ENCODE data around the gene REXO4.

- TF ChIP-seq, protein P1, sequence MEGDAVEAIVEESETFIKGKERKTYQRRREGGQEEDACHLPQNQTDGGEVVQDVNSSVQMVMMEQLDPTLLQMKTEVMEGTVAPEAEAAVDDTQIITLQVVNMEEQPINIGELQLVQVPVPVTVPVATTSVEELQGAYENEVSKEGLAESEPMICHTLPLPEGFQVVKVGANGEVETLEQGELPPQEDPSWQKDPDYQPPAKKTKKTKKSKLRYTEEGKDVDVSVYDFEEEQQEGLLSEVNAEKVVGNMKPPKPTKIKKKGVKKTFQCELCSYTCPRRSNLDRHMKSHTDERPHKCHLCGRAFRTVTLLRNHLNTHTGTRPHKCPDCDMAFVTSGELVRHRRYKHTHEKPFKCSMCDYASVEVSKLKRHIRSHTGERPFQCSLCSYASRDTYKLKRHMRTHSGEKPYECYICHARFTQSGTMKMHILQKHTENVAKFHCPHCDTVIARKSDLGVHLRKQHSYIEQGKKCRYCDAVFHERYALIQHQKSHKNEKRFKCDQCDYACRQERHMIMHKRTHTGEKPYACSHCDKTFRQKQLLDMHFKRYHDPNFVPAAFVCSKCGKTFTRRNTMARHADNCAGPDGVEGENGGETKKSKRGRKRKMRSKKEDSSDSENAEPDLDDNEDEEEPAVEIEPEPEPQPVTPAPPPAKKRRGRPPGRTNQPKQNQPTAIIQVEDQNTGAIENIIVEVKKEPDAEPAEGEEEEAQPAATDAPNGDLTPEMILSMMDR (IDR thresholded peaks at IDR 0.05) = no peak
- TF ChIP-seq POLR2A (IDR thresholded peaks at IDR 0.05) (no peak), POLR2AphosphoS5 (IDR thresholded peaks at IDR 0.05) (no peak)
These were observed 32.4 kb downstream of the REXO4 start for GRCh38 chr9:133385452-133385851.

Measured in transverse colon (tissue), 4 donors.